Measurements from ENCODE around the gene ORM1. TPM values are rescaled to one million over a fixed set of nuclear protein-coding genes. Genes with fewer than 3 reads are reported as not detected.

ORM1 gene
- total and polyA plus RNA-seq, 2 of the 8 experiments (the other 6 are each of a cell fraction or from before 2014, with no cell fraction given), result 0.32 TPM; not detected in 1

DNA sequence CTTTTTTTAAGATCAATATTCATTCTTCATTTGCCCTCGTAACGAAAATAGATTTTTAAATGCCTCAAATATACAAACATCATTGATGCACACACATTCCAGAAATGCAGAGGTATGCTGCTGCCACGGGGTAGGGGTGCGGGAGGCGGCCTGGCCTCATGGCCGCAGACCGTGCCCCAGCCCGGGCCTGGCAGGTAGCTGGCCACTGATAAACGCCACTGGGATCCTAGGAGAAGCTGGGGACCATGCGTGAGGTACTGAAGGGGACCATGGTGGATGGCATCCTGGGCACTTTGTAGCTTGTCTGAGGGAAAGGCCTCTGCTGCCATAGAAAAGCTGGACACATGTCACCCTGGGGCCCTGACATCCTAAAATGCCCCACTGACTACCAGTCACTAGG, 13.3 kb downstream of the ORM1 start:
- Histone ChIP-seq H2BK120ac (replicated peaks; ENCODE audit: low read depth, low read length) (no peak overlapping the region), H2BK20ac (ENCODE audit: low read length) (no peak overlapping the region), H4K20me1 (replicated peaks in 1 of 2; ENCODE audit: control insufficient read depth in 1 of 2, insufficient read depth in 2 of 2, low read length in 2 of 2) (peaks cover 0 to 2% of the 10 kb centered on the region in 2 experiments), H2BK12ac (ENCODE audit: low read depth, low read length) (no peak overlapping the region), H3K4me2 (ENCODE audit: insufficient read depth in 1 of 2, low read depth in 2 of 2, low read length in 2 of 2) (no peak overlapping the region), H3K4ac (replicated peaks; ENCODE audit: insufficient read length, low read depth, low read length) (no peak overlapping the region), H4K91ac (replicated peaks; ENCODE audit: insufficient read length, low read length) (no peak overlapping the region), H3K79me1 (ENCODE audit: low read depth, low read length) (no peaks in the 10 kb centered on the region), H3K27ac (ENCODE audit: low read depth, low read length) (no peak overlapping the region), H3K36me3 (ENCODE audit: control insufficient read depth in 2 of 4, insufficient read depth in 4 of 4, low read length in 3 of 4) (peaks cover 10 to 30% (median 22%) of the 10 kb centered on the region in 4 experiments; a peak in 7 of 8 replicates), H2AFZ (ENCODE audit: low read length) (no peak overlapping the region), H3K23ac (ENCODE audit: insufficient read length) (no peak overlapping the region), H3K4me3 (ENCODE audit: extremely low read depth in 1 of 4, insufficient read depth in 2 of 4, low read depth in 3 of 4, low read length in 4 of 4) (no peak overlapping the region), H3K56ac (replicated peaks; ENCODE audit: insufficient read length, low read depth, low read length) (no peak overlapping the region), H4K8ac (ENCODE audit: extremely low read depth, insufficient read depth, low read length) (no peak overlapping the region), H3K18ac (ENCODE audit: extremely low read depth, low read length) (no peak overlapping the region), H2AK5ac (ENCODE audit: low read depth, low read length) (no peak overlapping the region), H3K9me3 (ENCODE audit: insufficient read depth in 2 of 2, low read depth in 1 of 2, low read length in 1 of 2) (no peaks in the 10 kb centered on the region), H2BK5ac (ENCODE audit: low read depth, low read length) (no peak overlapping the region), H3K4me1 (replicated peaks in 1 of 4; ENCODE audit: control insufficient read depth in 3 of 4, insufficient read depth in 4 of 4, low read length in 3 of 4) (0 out of 7 replicates have a peak, but pooled peaks cover 0 to 2% (median 0%) of the 10 kb centered on the region in 4 experiments), H3K14ac (ENCODE audit: insufficient read length) (no peak overlapping the region), H3K27me3 (replicated peaks in 1 of 4; ENCODE audit: control insufficient read depth in 3 of 4, extremely low read depth in 1 of 4, insufficient read depth in 3 of 4, low read length in 3 of 4) (no peaks in the 10 kb centered on the region), H2BK15ac (ENCODE audit: low read length) (no peak overlapping the region), H3K79me2 (ENCODE audit: control insufficient read depth in 1 of 2, insufficient read depth in 2 of 2, low read length in 2 of 2) (no peaks in the 10 kb centered on the region), H3K9ac (replicated peaks in 1 of 4; ENCODE audit: extremely low read depth in 1 of 4, low read depth in 3 of 4, low read length in 3 of 4) (no peak overlapping the region), H4K5ac (ENCODE audit: insufficient read length, low read depth, low read length) (no peak overlapping the region), H3K23me2 (ENCODE audit: low read depth, low read length) (no peaks in the 10 kb centered on the region)
- POLR2A ChIA-PET (ENCODE audit: partially characterized antibody), result interaction anchor here (0.6 to 1.5 kb wide), 3 partner anchors 8 to 20 kb away, joined by 3 to 4 read pairs (median 3); no protein-coding TSS in a partner anchor
- DNase-seq (ENCODE audit: low read depth in 1 of 2, low spot score in 2 of 2) (no peak), FAIRE-seq (no peak)
- CTCF ChIA-PET (ENCODE audit: partially characterized antibody), result interaction anchor here (0.6 to 1.6 kb wide), 4 partner anchors 10 to 254 kb away, joined by 3 to 5 read pairs (median 4); no protein-coding TSS in a partner anchor
- 86% methylated on average over 10 of the region's 10 CpGs; no CpG with 5 or more reads in 1 of the 2 experiments for WGBS, 2 experiments (ENCODE audit: extremely low coverage in 1 of 2, insufficient coverage in 1 of 2, insufficient read length in 1 of 2, insufficient replicate concordance in 2 of 2, low coverage in 1 of 2, low lambda C conversion rate in 2 of 2, missing lambda C conversion rate in 1 of 2)
- TF ChIP-seq TAF1 (IDR thresholded peaks at IDR 0.05; ENCODE audit: low read depth, low read length), result no peak
- TF ChIP-seq JUND (IDR thresholded peaks at IDR 0.05; ENCODE audit: low read length), result no peak
- no peak for TF ChIP-seq FOSL1 (IDR thresholded peaks at IDR 0.05; ENCODE audit: insufficient read depth, low read depth, low read length)
- TF ChIP-seq CEBPB (IDR thresholded peaks at IDR 0.05; ENCODE audit: low read depth, low read length), result no peak
- no peak for TF ChIP-seq KDM4A (IDR thresholded peaks at IDR 0.05; ENCODE audit: low read depth, low read length, severe bottlenecking)
- no peak for TF ChIP-seq SIRT6 (IDR thresholded peaks at IDR 0.05; ENCODE audit: low read length)
- TF ChIP-seq SP1 (IDR thresholded peaks at IDR 0.05; ENCODE audit: low read depth, low read length), result no peak
- no peak for TF ChIP-seq SUZ12 (IDR thresholded peaks at IDR 0.05; ENCODE audit: low read length)
- TF ChIP-seq SP4 (IDR thresholded peaks at IDR 0.05; ENCODE audit: low read length), result no peak
- TF ChIP-seq TBP (IDR thresholded peaks at IDR 0.05; ENCODE audit: low read depth, low read length), result no peak
- TF ChIP-seq, protein P1, sequence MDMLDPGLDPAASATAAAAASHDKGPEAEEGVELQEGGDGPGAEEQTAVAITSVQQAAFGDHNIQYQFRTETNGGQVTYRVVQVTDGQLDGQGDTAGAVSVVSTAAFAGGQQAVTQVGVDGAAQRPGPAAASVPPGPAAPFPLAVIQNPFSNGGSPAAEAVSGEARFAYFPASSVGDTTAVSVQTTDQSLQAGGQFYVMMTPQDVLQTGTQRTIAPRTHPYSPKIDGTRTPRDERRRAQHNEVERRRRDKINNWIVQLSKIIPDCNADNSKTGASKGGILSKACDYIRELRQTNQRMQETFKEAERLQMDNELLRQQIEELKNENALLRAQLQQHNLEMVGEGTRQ (IDR thresholded peaks at IDR 0.05; ENCODE audit: low read length), result no peak
- no peak for TF ChIP-seq TAF7 (optimal IDR thresholded peaks at IDR 0.05; ENCODE audit: borderline replicate concordance, low read depth, low read length)
- no peak for TF ChIP-seq KDM5A (IDR thresholded peaks at IDR 0.05; ENCODE audit: low read length)
- no peak for TF ChIP-seq EP300 (IDR thresholded peaks at IDR 0.05; ENCODE audit: borderline replicate concordance in 1 of 2, low read depth in 2 of 2, low read length in 2 of 2)

Data from H1 (cell line).